SJSA1 (cell line): Measurements from ENCODE around the gene CMTM3. TPM values are rescaled to one million over a fixed set of nuclear protein-coding genes. Genes with fewer than 3 reads are reported as not detected.

Experiments used
- DNase-seq, 2 experiments: peaks; one replicate each; pipeline ENCODE4 v3.0.0-alpha.2; 2015 to 2020; ENCODE audit warnings: low spot score in 2 of 2, low read depth in 1 of 2
- H3K27ac ChIP-seq: fragments of 250-450 bp; sonication (Bioruptor Pico); 2 replicates; pipeline ENCODE4 v1.5.1; 2020; ENCODE audit warnings: mild to moderate bottlenecking, moderate library complexity
- H3K27me3 ChIP-seq: fragments of 250-450 bp; sonication (Bioruptor Pico); replicated peaks from 2 replicates; pipeline ENCODE4 v1.5.1; 2020; ENCODE audit warnings: mild to moderate bottlenecking, moderate library complexity
- H3K36me3 ChIP-seq: fragments of 250-450 bp; sonication (Bioruptor Pico); 2 replicates; pipeline ENCODE4 v1.5.1; 2020; ENCODE audit warnings: mild to moderate bottlenecking
- H3K4me1 ChIP-seq: fragments of 250-450 bp; sonication (Bioruptor Pico); replicated peaks from 2 replicates; pipeline ENCODE4 v1.6.1; 2021; ENCODE audit warnings: mild to moderate bottlenecking
- H3K4me3 ChIP-seq: fragments of 250-450 bp; sonication (Bioruptor Pico); 2 replicates; pipeline ENCODE4 v1.5.1; 2020; ENCODE audit warnings: mild to moderate bottlenecking
- H3K9me3 ChIP-seq: fragments of 250-450 bp; sonication (Bioruptor Pico); replicated peaks from 2 replicates; pipeline ENCODE4 v1.5.1; 2020; ENCODE audit warnings: mild to moderate bottlenecking
- total RNA-seq: library from RNA; depleted of rRNA; stranded (reverse); fragments of >200 nt; shearing (Covaris generic); gene quantifications from 2 replicates; pipeline ENCODE4 v1.2.3, GENCODE V29; 2014

The CMTM3 gene
- total RNA-seq, 1 experiment from 2014 or later = 18.9 TPM

DNA sequence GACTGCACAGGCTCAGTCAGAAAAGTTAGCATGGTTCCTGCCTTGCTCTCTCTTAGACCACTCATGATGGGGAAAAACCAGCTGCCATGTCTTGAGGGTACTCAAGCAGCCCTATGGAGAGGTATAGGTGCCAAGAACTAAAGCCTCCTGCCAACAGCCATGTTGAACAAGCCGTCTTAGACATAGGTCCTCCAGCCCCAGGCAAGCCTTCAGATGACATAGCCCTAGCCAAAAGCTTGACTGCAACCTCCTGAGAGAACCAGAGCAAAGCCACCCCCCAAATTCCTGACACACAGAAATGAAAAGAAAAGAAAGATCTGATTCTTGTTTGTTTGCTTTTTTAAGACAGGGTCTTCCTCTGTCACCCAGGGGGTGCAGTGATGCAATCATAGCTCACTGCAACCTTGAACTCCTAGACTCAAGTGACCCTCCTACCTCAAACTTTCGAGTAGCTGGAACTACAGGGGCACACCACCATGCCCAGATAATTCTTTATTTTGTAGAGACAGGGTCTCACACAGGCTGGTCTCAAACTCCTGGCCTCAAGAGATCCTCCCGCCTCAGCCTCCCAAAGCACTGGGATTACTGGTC is 36.3 kb downstream of the CMTM3 start:
- H3K27me3 ChIP-seq = no peaks in the 10 kb centered on the region
- no peaks in the 10 kb centered on the region for H3K36me3 ChIP-seq
- H3K9me3 ChIP-seq = no peaks in the 10 kb centered on the region
- no peak for DNase-seq
- no peaks in the 10 kb centered on the region for H3K4me1 ChIP-seq
- H3K27ac ChIP-seq = no peak overlapping the region
- no peak overlapping the region for H3K4me3 ChIP-seq

- no peaks in the 10 kb centered on the region for H3K4me1 ChIP-seq
- no peaks in the 10 kb centered on the region for H3K9me3 ChIP-seq
- H3K36me3 ChIP-seq = no peaks in the 10 kb centered on the region
- H3K27me3 ChIP-seq = no peaks in the 10 kb centered on the region
- H3K27ac ChIP-seq = no peak overlapping the region
- no peak for DNase-seq
- H3K4me3 ChIP-seq = no peak overlapping the region
Observed at GRCh38 chr16:66641387-66641786, 36.9 kb downstream of the CMTM3 start.

GRCh38 chr16:66647866-66648265 is 43.4 kb downstream of the CMTM3 start:
- Histone ChIP-seq H3K27me3 (no peaks in the 10 kb centered on the region), H3K4me3 (no peak overlapping the region), H3K9me3 (no peaks in the 10 kb centered on the region), H3K4me1 (peaks cover 8% of the 10 kb centered on the region), H3K27ac (no peak overlapping the region), H3K36me3 (no peaks in the 10 kb centered on the region)
- DNase-seq = no peak

DNA sequence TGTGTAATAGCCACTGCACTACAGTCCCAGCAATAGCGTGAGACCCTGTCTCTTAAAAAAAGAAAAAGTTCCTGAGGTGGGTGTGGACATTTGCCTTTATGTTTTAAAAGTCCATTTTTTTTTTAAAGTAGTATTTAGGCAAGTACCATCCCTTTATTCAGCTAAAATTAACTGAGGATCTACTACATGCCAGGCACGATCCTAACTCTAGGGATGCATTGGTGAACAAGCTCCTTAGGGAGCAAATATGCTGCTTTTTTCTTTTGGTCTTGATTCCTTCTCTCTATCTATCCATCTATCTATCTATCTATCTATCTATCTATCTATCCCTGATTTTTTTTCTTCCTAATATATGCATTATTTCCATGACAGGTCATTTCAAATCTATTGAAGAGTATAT is 44.7 kb downstream of the CMTM3 start:
- Histone ChIP-seq H3K4me3 (no peak overlapping the region), H3K36me3 (no peaks in the 10 kb centered on the region), H3K27me3 (no peaks in the 10 kb centered on the region), H3K9me3 (no peaks in the 10 kb centered on the region), H3K4me1 (peaks cover 8% of the 10 kb centered on the region), H3K27ac (no peak overlapping the region)
- no peak for DNase-seq

DNA sequence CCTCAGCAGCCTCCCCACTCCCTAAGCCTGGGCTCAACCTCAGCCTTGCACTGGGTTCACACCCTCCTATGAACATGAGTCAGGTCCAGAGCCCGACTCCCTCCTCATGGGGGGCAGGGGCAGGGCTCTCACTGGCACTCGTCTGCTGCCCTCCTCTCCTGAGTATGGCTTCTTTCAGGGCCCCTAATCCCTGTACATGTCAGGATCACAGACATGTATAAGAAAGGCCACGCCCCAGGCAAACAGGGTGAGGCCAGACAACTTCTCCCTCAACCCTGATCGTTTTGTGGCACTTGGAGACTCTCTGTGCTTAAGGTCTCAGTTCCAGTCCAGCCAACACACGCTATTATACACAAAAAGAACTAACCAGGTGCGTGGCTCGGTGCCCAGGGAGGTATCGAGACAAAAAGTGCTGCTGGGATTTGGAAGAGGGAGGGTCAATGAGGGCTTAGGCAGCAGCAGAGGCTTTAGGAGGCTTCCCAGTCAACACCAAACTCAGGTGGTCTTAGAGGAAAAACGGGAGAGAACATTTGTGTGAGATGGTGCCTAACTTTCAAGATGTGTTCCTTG is 45.2 kb downstream of the CMTM3 start:
- Histone ChIP-seq H3K4me3 (no peak overlapping the region), H3K27ac (no peak overlapping the region), H3K9me3 (no peaks in the 10 kb centered on the region), H3K4me1 (peaks cover 8% of the 10 kb centered on the region), H3K36me3 (no peaks in the 10 kb centered on the region), H3K27me3 (no peaks in the 10 kb centered on the region)
- no peak for DNase-seq

- Histone ChIP-seq H3K27me3 (no peaks in the 10 kb centered on the region), H3K36me3 (no peaks in the 10 kb centered on the region), H3K4me1 (peaks cover 8% of the 10 kb centered on the region), H3K9me3 (no peaks in the 10 kb centered on the region), H3K27ac (no peak overlapping the region), H3K4me3 (no peak overlapping the region)
- peak; percentile 60 to 80 for DNase-seq
Observed at GRCh38 chr16:66650707-66651473, 46.4 kb downstream of the CMTM3 start.

DNA sequence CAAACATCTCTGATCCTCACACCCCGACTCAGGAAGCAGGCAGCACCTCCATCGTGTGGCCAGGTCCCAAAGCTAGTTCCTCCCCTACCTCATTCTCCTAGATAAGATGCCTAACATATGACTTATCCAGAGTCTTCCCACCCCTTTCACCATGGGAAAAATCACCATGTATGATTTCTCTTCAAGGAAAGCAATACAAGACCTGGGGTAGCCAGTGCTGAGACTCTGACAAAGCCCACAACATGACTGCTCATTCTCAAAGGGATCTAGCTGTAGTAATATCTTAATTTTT is 46.9 kb downstream of the CMTM3 start:
- Histone ChIP-seq H3K4me3 (no peak overlapping the region), H3K27me3 (no peaks in the 10 kb centered on the region), H3K9me3 (no peaks in the 10 kb centered on the region), H3K36me3 (no peaks in the 10 kb centered on the region), H3K27ac (no peak overlapping the region), H3K4me1 (peaks cover 8% of the 10 kb centered on the region)
- no peak for DNase-seq

DNA sequence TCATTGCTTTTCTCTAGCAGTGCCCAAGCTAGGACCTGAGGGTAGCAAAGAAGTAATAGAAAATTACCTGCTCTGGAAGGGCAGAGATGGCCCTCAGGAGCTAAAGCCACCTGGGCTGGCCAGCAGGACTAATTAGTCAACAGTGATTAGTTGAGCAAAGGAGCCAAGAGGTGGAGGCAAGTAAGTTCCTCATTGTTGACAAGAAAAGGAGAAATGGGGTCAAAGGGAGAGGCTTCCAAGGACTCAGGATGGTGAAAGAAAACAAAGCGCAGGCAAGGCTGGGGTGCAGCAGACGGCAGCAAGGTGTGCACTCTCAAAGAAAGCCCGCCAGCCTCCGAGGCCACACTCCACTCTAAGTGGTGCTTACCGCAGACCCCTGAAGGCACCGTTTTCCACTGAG is 47.5 kb downstream of the CMTM3 start:
- H3K4me1 ChIP-seq = peaks cover 8% of the 10 kb centered on the region
- no peak overlapping the region for H3K27ac ChIP-seq
- DNase-seq = no peak
- no peaks in the 10 kb centered on the region for H3K36me3 ChIP-seq
- no peaks in the 10 kb centered on the region for H3K9me3 ChIP-seq
- no peak overlapping the region for H3K4me3 ChIP-seq
- H3K27me3 ChIP-seq = no peaks in the 10 kb centered on the region

GRCh38 chr16:66652661-66653360 is 48.3 kb downstream of the CMTM3 start:
- no peak for DNase-seq
- H3K4me3 ChIP-seq = no peak overlapping the region
- no peaks in the 10 kb centered on the region for H3K36me3 ChIP-seq
- no peak overlapping the region for H3K27ac ChIP-seq
- H3K27me3 ChIP-seq = no peaks in the 10 kb centered on the region
- no peaks in the 10 kb centered on the region for H3K9me3 ChIP-seq
- peaks cover 8% of the 10 kb centered on the region for H3K4me1 ChIP-seq

DNA sequence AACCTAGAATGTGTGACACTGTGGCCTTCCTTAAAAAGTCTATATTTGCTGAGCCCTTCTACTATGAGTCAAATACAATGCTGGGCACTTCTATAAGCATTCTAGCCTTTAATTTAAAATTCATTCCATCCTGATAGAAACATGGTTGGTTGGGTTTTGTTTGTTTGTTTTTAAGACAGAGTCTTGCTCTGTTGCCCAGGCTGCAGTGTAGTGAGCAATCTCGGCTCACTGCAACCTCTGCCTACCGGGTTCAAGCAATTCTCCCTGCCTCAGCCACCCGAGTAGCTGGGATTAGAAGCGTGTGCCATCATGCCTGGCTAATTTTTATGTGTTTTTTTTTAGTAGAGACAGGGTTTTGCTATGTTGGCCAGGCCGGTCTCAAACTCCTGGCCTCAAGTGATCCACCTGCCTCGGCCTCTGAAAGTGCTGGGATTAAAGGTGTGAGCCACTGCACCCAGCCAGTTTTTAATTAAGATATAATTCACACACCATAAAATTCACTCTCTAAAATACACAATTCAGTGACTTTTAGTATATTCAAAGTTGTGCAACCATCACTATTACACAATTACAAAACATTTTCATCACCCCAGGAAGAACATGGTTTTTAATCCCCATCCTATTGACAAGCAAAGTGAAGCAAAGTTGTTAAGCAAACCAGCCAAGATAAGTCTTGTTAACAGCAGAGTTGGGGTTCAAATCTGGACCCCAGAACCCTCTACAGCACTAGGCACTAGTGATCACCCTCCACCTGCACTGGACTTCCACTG is 49.3 kb downstream of the CMTM3 start:
- no peaks in the 10 kb centered on the region for H3K36me3 ChIP-seq
- no peak overlapping the region for H3K27ac ChIP-seq
- DNase-seq = no peak
- no peak overlapping the region for H3K4me3 ChIP-seq
- H3K27me3 ChIP-seq = no peaks in the 10 kb centered on the region
- H3K9me3 ChIP-seq = no peaks in the 10 kb centered on the region
- peaks cover 8% of the 10 kb centered on the region for H3K4me1 ChIP-seq

DNA sequence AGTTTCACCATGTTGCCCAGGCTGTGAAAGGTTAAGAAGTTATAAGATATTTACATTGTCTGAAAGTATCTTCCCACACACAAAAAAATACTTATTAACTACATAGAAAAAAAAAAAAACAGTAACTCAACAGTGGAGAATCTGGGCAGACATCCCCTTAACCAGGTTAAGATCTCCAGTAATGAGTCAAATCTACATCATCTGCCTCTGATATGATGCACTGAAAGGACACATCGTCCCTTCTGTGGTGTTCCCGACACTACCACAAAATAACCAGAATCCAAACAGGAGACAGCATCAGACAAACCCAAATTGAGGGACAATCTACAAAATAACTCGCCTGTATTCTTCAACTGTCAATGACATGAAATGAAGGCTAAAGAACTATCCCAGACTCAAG is 52.0 kb downstream of the CMTM3 start:
- no peak for DNase-seq
- Histone ChIP-seq H3K27me3 (no peaks in the 10 kb centered on the region), H3K4me3 (no peak overlapping the region), H3K9me3 (no peaks in the 10 kb centered on the region), H3K27ac (no peak overlapping the region), H3K4me1 (peaks cover 16% of the 10 kb centered on the region), H3K36me3 (no peaks in the 10 kb centered on the region)

DNA sequence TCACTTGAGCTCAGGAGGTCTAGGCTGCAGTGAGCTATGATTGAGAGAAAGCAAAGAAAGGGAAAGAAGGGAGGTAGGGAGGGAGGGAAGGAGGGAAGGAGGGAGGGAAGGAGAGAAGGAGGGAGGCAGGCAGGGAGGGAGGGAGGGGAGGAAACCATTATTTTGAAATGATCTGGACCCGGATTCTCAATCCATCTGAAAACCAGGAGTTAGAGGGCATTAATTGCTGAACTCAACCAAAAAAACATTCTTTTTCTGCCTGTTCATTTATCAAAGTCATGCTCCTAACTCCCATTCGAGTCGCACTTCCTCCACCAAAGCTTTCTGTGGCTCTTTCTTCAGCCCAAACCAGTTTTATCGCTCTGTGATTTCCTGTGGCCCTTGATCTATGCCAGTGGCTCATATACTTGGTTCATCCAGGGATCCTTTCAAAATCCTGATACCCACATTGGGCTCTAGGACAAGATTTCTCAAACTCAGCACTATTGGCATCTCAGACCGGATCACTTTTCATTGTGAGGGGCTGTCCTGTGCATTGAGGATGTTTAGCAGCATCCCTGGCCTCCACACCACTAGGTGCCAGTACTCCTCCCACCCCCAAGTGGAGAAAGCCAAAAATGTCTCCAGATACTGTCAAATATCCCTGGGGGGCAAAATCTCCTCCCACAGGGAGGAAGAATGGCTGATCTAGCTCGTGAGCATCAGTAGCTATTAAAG is 53.8 kb downstream of the CMTM3 start:
- Histone ChIP-seq H3K4me3 (no peak overlapping the region), H3K4me1 (peaks cover 27% of the 10 kb centered on the region), H3K9me3 (no peaks in the 10 kb centered on the region), H3K27ac (no peak overlapping the region), H3K27me3 (no peaks in the 10 kb centered on the region), H3K36me3 (no peaks in the 10 kb centered on the region)
- no peak for DNase-seq

DNA sequence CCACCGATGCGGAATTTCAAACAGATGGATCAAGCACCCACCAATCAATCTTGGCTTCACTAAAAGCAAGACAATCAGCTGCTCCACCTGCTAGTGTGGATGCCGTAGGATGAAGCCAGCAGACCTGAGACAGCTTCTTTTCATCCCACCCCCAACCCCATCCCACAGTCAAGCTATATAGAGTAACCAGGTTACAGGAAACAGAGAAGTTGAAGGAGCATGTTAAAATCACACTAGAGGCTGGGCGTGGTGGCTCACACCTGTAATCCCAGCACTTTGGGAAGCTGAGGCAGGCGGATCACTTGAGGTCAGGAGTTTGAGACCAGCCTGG is 54.3 kb downstream of the CMTM3 start:
- Histone ChIP-seq H3K36me3 (no peaks in the 10 kb centered on the region), H3K27me3 (no peaks in the 10 kb centered on the region), H3K9me3 (no peaks in the 10 kb centered on the region), H3K27ac (no peak overlapping the region), H3K4me3 (no peak overlapping the region), H3K4me1 (peaks cover 27% of the 10 kb centered on the region)
- no peak for DNase-seq
